ENCODE measurements around the gene HECW1.
"Not testable (repeated sequence)": the region's sequence is repeated elsewhere in the genome, so short reads cannot be mapped to it uniquely, and the experiment has no call there.

Gene HECW1

DNA sequence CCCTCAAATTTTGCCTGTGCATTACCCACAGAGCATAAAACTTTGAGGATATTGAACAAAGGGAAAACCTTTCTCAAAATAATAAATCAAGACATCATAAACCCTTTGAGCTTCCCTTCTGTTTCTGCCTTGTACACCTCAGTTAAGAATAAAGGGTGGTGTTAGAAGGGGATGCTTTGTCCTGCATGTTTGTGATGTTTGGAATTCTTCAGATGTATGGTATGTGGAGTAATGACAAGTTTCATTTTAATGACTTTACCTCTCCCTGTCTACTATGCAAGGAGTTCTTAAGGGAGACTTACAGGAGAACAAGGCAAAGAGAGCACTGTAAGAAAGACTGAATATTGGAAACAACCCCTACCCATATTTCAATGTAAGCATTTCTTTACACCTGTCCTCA is 99.2 kb downstream of the HECW1 start:
- DNase-seq: no peak

DNA sequence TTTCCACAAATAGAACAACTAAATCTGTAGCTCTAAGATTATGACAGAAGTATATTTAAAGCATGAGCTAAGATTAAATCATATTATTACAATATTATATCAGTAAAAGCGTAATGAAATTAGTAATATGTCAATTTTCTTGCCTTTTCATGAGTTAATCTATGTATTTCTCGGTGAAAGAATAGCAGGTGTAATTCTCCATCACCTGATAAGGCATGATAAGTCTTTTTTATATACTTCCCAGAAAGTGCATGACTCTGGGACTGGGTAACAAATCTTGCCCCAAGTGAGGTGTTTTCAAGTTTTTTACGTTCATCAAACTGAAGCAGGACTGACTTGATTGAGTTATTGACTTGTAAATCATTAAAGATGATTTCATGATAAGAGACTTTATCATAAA is 100.5 kb downstream of the HECW1 start:
- DNase-seq: no peak

DNA sequence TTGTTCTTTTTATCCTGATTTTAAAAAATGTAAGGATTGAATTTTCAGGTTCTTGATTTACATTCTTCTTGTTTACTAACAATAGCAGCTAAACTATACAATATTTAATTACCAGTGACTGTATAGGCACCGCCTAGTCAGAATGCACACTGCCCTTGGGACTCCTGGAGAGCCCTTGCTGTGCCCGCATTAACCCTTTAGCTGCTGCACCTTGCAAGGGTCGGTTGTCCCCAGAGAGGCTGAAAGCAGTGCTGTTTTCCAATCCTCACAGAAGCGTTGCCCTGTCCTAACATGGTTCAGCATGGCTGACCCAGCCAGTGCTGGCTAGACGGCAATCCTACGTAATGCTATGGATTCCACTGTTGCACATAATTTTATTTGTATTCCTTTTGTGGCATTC is 102.6 kb downstream of the HECW1 start:
- no peak for DNase-seq

DNA sequence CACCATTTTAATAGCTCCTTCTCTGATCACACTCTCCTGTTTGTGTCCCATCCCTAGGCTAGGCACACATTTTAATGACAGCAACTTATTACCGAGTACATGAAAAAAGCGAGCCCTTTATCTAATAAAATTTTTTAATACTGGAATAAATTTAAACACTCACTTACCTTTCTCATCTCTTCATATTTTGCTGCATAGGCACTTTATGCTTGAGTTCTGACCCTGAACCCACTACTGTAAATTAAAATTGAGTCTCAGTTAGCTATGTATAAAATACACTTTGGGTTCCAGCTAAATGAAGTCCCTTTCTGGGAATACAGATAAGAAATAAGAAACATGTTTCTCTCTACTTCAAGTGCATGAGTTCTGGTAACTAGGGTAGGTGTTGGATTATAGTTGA is 104.6 kb downstream of the HECW1 start:
- DNase-seq: no peak

DNA sequence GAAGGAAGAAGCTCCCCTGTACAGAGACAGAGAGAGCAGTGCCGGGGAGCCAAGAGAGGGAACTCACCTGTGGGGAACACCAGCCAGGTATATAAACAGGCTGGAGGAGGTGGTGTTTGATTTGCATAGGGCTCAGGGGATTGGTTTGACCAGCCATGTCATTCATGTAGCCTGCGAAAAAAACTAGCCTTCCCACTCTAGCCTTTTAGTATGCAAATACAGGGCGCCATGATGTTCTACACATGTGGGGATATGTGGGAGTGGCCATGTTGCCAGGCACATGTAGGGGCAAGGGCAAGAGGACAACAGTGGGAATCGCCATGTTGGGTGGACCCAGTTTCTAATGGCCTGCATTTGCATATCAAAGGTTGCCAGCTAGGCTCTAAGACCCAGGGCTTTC is 106.5 kb downstream of the HECW1 start:
- DNase-seq: not testable (repeated sequence)

- no peak for DNase-seq
Measured at GRCh38 chr7:43220250-43220649, 107.8 kb downstream of the HECW1 start.

- no peak for DNase-seq
Measured at GRCh38 chr7:43220742-43221141, 108.3 kb downstream of the HECW1 start.

- DNase-seq: no peak
Measured at GRCh38 chr7:43229801-43230200, 117.4 kb downstream of the HECW1 start.

DNA sequence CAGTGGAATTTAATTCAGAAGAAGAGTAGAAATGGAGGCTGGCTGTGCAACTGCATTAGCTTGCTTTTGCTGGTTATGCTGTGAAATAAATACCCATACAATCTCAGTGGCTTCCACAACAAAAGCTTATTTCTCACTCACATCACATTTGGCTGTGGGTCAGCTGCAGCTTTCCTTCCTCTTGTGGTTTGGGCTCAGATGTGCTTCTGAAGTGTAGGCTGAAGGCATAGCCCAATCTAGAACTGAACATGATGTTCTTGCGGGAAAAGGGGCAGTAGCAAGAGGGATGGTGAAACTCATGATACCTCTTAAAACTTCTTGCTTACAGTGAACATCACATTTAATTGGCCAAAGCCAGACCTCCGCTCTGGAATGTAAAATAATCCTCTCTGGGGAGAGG is 119.9 kb downstream of the HECW1 start:
- DNase-seq: no peak

DNA sequence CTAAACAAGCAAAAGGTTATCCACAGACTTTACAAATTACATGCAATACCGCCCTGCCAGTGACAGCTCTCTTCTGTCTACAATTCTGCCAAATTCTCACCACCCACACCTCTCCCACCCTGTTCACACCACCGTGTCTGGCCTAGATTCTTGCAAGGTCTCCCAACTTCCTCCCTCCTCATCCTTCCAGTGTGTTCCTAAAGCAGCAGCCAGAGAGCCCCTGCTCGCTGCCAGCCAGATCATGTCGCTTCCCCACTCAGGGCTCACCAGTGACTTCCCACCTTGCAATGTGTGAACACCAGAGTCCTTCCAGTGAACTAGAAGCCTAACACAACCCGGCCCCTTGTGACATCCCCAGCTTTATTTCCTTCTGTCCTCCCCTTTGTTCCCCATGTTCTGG is 121.6 kb downstream of the HECW1 start:
- no peak for DNase-seq

DNA sequence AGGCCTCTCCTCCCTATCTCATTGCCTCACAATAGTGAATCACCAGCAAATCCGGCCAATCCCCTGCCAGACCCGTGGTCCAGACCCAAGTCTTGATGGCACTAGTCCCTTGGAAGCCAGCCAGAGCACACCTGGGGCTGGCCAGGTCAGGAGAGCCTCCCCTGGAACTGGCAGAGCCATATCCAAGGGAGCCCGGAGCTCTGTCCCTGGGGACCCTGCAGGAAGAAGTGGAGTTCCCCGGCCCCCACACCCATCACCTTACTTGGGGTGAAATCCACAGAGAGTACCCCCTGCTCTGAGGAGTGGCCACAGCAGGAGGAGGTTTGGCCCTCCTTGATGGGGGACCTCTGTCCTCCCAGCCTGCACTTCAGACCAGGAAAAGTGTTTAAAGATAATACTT is 122.5 kb downstream of the HECW1 start:
- no peak for DNase-seq

- no peak for DNase-seq
Measured at GRCh38 chr7:43240565-43240964, 128.1 kb downstream of the HECW1 start.

DNA sequence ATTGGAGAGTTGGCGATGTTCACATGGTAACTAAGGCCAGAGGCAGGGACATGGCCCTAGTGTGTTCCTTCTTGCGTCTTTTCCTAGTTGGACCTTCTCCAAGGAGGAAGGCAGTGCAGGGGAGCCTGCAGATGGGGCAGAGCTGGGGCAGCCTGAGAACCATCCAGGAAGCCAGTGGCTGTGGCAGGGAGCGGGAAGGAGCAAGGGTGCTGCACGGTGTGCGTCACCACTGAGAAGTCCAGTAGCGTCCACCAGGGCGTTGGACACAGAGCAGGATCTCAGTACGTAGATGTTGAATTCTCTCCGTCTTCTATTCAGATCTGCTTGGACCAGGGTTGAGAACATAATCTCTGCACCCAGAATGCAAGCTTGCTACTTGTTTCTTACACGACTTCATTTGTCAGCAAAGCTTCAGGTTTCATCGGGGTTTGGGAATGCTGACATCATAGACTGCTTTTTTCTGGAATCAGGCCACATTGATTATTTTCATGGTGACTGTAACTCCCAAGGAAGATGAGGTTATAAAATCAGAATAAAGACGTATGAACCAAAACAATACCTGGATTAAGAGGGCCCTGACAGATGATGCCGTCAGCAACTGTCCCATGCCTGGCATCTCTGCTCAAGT is 130.3 kb downstream of the HECW1 start:
- no peak for DNase-seq

DNA sequence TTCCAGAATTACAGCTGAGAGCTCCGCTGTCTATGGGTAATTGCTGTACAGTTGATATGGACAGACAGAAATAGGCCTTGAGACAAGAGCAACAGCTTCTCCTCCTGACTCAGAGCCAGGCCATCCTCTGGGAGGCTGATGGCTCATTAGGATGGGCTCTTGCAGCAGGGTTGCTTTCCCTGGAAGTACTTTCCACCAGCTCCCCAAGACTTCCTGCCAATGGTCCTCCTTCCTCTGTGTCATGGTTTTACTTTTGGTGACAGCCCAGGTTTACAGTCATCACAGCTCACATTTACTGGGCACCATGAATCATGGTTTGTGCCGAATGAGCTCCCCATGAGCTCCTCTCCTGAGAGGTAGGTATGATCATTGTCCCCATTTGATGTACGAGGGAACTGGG is 131.8 kb downstream of the HECW1 start:
- no peak for DNase-seq

- DNase-seq: no peak
Measured at GRCh38 chr7:43244784-43245183, 132.3 kb downstream of the HECW1 start.

DNA sequence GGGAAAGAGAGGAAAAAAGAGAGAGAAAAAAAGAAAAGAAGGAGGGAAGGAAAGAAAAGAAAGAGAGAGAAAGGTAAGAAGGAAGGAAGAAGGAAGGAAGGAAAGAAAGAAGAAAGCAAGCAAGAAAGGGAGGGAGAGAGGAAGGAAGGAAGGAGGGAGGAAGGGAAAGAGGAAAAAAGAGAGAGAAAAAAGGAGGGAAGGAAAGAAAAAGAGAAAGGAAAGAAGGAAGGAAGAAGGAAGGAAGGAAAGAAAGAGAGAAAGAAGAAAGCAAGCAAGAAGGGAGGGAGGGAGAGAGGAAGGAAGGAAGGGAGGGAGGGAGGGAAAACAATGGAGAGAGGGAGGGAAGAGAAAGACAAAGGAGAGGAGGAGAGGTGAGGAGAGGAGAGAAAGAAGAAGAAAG is 135.3 kb downstream of the HECW1 start:
- no peak for DNase-seq

DNA sequence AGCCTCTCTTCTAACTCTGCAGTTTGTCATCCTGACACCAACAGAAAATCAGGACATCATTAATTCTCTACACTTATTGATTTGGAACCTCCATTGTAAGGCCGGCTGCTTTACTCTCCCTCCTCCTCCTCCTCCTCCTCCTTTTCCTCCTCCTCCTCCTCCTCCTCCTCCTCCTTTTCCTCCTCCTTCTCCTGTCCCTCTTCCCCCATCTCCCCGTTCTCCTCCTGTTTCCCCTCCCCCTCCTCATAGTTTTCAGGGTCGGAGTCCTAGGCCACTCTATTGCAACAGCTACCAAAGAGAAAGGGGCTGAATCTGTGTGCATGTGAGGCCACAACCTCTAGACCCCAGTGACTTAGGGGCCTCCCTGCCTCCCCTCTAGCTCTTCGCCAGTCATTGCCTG is 136.1 kb downstream of the HECW1 start:
- no peak for DNase-seq

DNA sequence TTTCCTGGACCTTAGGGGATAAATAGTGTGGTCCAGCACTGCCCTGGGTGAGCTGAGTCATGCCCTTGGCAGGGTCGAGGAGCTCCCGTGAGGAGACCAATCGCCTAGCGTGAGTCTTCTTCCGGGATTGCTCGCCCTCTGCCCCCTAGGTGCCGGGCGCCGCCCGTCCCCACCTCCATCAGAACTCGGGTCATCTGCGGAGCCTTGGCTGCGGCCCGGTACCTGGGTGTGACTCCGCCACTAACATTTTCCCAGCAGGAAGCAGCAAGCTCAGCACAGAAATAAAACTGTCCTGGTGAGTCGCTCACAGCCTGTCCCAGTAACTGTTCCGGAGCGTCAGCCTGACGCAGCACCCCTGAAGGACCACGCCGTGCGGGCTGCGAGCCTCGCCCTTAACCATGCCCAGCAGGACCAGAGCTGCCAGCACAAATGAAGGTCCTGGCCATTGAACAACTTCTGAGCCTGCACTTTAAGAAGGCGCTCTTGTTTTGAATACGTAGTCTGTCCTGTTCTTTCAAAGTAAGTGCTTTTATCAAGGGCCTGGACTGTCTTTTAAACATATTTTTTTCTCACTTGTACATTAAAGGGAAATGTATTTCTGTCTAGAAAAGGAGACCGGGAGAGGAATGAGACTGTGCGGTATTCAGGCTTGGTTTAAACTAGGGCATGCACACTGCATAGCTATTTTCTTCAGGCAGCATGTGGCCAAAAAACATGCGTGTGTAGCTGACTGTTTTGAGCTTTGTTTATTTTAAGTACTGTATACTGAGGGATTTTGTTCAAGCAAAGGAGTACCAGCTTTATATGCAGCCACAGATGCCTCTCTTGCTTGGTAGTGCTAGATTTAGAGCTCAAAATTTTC is 136.7 kb downstream of the HECW1 start:
- DNase-seq: no peak

DNA sequence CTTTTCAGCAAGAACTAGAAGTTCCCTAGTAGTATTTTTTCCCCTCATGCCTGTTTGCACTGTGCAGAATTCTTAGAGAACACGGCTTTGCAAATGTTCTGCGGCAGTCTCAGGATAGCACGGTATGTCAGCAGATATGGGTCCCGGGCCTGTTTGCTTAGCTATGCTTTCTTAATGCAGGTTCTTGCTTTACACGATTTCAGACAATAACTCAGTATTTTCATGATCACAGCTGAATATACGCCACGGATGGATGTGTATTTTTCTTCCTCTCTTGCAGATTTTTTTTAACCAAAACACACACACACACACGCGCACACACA is 137.3 kb downstream of the HECW1 start:
- DNase-seq: no peak

DNA sequence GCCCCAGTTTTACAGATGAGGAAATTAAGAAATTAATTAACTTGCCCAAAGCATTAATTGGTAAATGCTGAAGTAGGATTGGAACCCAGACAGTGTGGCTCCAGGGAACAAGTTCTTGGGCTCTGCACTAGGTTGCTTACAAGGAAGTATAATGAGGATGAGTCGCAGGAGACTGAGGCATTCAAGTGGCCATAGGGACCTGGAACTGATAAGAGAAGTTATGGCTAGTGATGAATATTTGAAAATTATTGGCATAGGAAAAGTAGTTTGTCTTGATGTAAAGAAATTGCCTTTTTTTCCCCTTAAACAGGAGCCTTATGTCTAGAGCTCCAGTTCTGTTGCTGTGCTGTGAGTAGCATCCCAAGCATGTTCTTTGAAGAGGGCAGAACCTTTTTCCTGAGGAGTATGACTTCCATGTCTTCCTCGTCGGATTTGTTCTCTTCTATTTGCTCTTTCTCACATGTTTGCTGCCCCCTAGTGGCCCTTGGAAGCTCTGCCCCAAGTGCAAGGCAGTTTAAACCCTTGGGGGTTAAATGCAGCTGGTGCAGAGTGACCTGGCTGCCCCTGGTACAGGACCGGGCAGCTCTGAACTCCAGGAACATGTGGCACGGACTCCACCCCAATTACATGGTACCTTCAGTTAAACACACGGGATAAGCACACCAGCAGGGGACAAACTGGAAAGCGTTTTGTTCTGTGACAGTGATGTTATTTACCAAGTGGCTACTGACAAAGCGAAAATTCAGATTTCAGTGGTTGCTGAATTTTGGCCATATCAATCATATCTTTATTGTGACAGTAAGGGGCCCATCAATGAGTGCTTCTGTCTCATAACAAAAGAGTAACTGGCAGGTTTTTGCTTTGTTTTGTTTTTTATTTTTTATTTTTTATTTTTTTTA is 148.8 kb downstream of the HECW1 start:
- peak; percentile 39 for DNase-seq

- no peak for DNase-seq
Measured at GRCh38 chr7:43265139-43265538, 152.7 kb downstream of the HECW1 start.

DNA sequence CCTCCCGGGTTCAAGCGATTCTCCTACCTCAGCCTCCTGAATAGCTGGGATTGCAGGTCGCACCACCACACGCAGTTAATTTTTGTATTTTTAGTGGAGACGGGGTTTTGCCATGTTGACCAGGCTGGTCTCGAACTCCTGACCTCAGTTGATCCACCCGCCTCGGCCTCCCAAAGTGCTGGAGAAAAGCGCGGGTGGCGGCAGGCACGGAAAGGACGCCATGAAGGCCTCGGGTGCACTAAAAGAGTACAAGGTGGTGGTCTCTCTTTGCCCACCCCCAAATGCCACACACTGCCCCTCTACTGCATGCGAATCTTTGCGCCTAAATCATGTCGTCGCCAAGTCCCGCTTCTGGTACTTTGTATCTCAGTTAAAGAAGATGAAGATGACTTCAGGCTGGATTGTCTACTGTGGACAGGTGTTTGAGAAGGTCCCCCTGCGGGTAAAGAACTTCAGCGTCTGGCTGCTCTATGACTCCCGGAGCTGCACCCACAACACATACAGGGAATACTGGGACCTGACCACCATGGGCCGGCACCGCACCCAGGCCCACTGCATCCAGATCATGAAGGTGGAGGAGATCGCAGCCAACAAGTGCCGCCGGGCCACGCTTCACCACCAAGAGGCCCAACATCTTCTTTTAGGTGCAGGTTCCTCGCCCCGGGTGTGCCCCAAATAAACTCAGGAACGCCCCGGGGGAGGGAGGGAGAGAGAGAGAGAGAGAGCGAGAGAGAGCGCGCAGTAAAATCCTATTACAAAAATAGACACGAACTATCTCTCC is 161.7 kb downstream of the HECW1 start:
- DNase-seq: no peak

DNA sequence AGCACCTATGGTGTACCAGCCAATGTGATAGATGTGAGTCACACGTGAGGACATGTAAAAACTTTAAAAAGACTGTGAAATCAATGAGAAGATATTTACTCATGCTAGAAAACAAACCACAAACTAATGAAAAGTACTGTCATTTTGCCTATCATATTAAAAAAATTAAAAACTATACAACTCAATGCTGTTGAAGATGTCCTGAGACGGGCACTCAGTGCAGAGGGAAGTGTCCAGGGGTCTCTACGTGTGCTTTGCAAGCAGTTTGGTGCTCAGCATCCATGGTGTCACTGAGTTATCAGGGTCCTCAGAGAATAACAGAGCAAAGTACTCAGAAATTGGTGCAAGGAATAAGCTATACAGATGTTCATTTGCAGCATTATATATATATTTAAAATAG is 162.3 kb downstream of the HECW1 start:
- DNase-seq: no peak

Measured in CD4-positive, alpha-beta T cell treated with Interferon gamma for 1 hour (primary cell).